HG03103 (cell line): ENCODE data around the gene FMN2.
"Not testable (repeated sequence)": the region's sequence is repeated elsewhere in the genome, so short reads cannot be mapped to it uniquely, and the experiment has no call there.

Source experiments
- ATAC-seq: cut with Tn5 transposase; IDR thresholded peaks from one replicate; pipeline ENCODE4 v1.9.1; 2021; ENCODE audit warnings: low read depth; ENCODE audit not compliant: unreplicated experiment

Gene FMN2

GRCh38 chr1:240407407-240407806, 315.7 kb downstream of the FMN2 start:
- no peak for ATAC-seq

- no peak for ATAC-seq
Observed at GRCh38 chr1:240409615-240410014, 317.9 kb downstream of the FMN2 start.

GRCh38 chr1:240413732-240414131, 322.0 kb downstream of the FMN2 start:
- no peak for ATAC-seq

- ATAC-seq, result no peak
Observed at GRCh38 chr1:240414237-240414636, 322.6 kb downstream of the FMN2 start.

GRCh38 chr1:240415011-240415410, 323.3 kb downstream of the FMN2 start:
- ATAC-seq, result not testable (repeated sequence)

GRCh38 chr1:240415532-240415931, 323.8 kb downstream of the FMN2 start:
- ATAC-seq, result no peak

GRCh38 chr1:240417317-240417716, 325.6 kb downstream of the FMN2 start:
- no peak for ATAC-seq

- ATAC-seq, result no peak
Observed at GRCh38 chr1:240420766-240421165, 329.1 kb downstream of the FMN2 start.

- no peak for ATAC-seq
Observed at GRCh38 chr1:240423246-240423924, 331.7 kb downstream of the FMN2 start.

GRCh38 chr1:240424740-240425464, 333.2 kb downstream of the FMN2 start:
- ATAC-seq, result no peak

GRCh38 chr1:240426051-240426450, 334.4 kb downstream of the FMN2 start:
- no peak for ATAC-seq

- ATAC-seq, result no peak
Observed at GRCh38 chr1:240435996-240436566, 344.4 kb downstream of the FMN2 start.

- no peak for ATAC-seq
Observed at GRCh38 chr1:240441669-240442068, 350.0 kb downstream of the FMN2 start.

- ATAC-seq, result no peak
Observed at GRCh38 chr1:240445369-240445768, 353.7 kb downstream of the FMN2 start.

- no peak for ATAC-seq
Observed at GRCh38 chr1:240455228-240455821, 363.6 kb downstream of the FMN2 start.

- no peak for ATAC-seq
Observed at GRCh38 chr1:240457203-240457602, 365.5 kb downstream of the FMN2 start.

- no peak for ATAC-seq
Observed at GRCh38 chr1:240462277-240462676, 370.6 kb downstream of the FMN2 start.

- ATAC-seq, result no peak
Observed at GRCh38 chr1:240462766-240463395, 371.2 kb downstream of the FMN2 start.

- ATAC-seq, result no peak
Observed at GRCh38 chr1:240464099-240464498, 372.4 kb downstream of the FMN2 start.

- no peak for ATAC-seq
Observed at GRCh38 chr1:240465531-240465940, 373.9 kb downstream of the FMN2 start.

GRCh38 chr1:240466509-240466908, 374.8 kb downstream of the FMN2 start:
- ATAC-seq, result no peak
